Motor neuron (in vitro differentiated cells): ENCODE measurements around the gene RIN2. TPM values are rescaled to one million over a fixed set of nuclear protein-coding genes. Genes with fewer than 3 reads are reported as not detected.
A peak's percentile ranks its signal among the peaks of the same experiment; 100 is the strongest.

ENCODE experiments used
- ATAC-seq, 8 experiments: fragments of 200-7000 bp; cut with Tn5 transposase; replicated peaks in 6 of 8; 2 replicates each; pipeline ENCODE4 v1.8.0; 2021; ENCODE audit warnings: mild to moderate bottlenecking in 8 of 8, moderate library complexity in 8 of 8
- H3K27ac ChIP-seq, 2 donors: fragments of 250-450 bp; sonication (Bioruptor Pico); 2 replicates each; pipeline ENCODE4 v1.9.0; 2021; ENCODE audit warnings: antibody characterized with exemption in 2 of 2, mild to moderate bottlenecking in 2 of 2, moderate library complexity in 1 of 2
- H3K4me1 ChIP-seq, 2 donors: fragments of 250-450 bp; sonication (Bioruptor Pico); replicated peaks in 1 of 2; 2 replicates each; pipeline ENCODE4 v1.6.1; 2021; ENCODE audit warnings: antibody characterized with exemption in 2 of 2, mild to moderate bottlenecking in 2 of 2, moderate library complexity in 1 of 2
- H3K4me3 ChIP-seq, 5 donors: fragments of 250-450 bp; sonication (Bioruptor Pico); 2 replicates each; pipeline ENCODE4 v1.9.0; 2021; ENCODE audit warnings: antibody characterized with exemption in 5 of 5, mild to moderate bottlenecking in 5 of 5, moderate library complexity in 4 of 5
- WGBS, 10 experiments: fragments of 450-650 bp; shearing (Covaris generic); methylation state at CpG; one replicate each; pipeline ENCODE4 v1.0.0; 2022; 5-methylcytosine and 5-hydroxymethylcytosine counted together
- in situ Hi-C, 9 experiments: fragments of 400-800 bp; cut with MboI; loops; one replicate each; pipeline ENCODE4 v1.15.0; 2021; ENCODE audit warnings: low sequenced_read_pairs in 9 of 9, low pct_unique_long_range_greater_than_20kb in 2 of 9; ENCODE audit not compliant: unreplicated experiment in 9 of 9
- total RNA-seq, 8 experiments: library from RNA; unstranded; fragments of 300-600 nt; gene quantifications; 2 replicates each; pipeline versions ENCODE4 v1.2.3 to v1.2.4, GENCODE V29; 2022

The RIN2 gene
- total RNA-seq, 8 experiments from 2014 or later, result 10.4 to 36.6 (median 21.6) TPM

DNA sequence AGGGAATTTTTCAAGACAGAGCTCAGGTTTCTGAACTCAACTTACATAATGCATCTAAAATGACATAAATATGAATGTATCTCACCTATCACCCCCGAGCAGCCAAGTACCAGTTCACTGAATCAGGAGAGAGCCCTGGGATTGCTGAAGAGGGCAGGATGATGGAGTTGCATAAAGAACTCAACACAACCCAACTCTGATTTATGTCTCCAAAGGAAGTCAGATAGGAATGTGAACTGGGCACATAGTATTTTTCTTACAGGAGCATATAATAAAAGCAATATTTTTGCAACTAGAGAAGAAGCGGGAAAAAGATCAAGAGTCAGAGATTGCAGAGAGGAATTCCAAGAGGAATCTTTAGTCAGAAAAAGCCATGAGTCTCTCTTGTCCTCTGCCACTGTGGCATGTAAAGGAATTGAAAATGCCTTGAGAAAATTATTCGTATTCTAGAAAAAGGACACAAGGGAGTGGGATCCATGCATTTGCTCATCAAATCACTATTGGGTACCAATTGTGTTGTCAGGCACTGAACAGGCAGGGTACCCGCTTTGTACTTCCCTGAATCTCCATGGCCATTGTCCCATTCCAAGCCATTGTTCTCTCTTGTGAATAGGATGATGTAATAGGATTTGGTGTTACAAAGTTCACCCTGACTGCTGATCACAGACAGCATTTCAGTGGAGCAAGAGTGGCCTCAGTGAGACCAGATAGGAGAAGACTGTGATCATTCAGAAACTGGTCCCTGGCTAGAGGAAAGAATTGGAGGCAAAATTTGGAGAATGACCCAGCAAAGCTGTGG, 16.3 kb downstream of the RIN2 start:
- ATAC-seq, result peak in 5 of 8 experiments; percentile 69 to 83 (median 80)

DNA sequence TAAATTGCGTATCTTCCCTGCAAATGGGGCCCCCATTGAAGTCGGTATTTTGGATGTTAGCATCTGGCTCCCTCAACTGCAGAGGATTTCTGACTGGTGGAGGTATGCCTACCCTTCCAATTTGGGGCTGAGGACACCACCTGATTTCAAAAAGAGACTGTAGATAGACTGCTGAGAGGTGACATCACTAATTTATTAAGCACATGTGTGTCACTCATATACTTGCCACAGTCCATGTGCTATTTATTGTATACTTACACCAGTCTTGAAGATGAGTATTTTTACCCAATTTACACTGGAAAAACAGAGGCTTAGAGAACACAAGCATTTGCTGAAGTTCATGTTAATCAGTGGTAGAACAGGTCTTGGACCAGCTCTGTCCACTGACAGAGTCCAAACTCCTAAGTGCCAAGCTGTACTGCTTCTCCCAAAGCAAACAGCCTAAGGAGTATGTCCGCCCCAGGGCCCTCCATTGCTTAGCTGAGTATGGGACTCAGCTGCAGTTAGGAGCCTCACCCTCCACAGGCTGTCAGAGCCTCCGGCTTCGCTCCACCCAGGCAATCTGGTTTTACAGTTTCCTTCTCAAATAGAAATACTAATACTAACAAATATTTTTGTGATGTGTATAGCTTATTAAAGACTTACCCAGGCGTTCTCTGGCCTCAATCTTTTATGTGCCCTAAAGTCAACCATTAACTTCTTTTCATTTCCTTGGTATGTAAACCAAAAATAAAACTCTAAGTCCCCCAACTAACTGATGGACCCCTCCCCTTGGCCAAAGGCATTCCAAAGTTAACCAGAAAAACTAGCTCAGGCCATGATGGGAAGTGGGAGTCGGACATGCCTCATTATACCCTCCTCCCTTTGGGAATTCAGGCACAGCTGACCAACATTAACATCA, 17.5 kb downstream of the RIN2 start:
- WGBS, 10 experiments, result 22 to 98% (median 81%) methylated on average over 1 to 6 of the region's 7 CpGs; no CpG with 5 or more reads in 1 of the 10 experiments
- Histone ChIP-seq H3K4me1 (peaks cover 44 to 61% of the 10 kb centered on the region in 2 donors), H3K27ac (no peak overlapping the region), H3K4me3 (no peak overlapping the region)
- peak in 3 of 8 experiments; percentile 65 to 92 (median 72) for ATAC-seq
- in situ Hi-C loops, result loop anchor here in 6 of 9 experiments (25.0 kb wide), 2 partner anchors 212 to 237 kb away; partner anchors contain the start of gene NAA20 (in 2 of the 6)

More for the DNA sequence above, 16.3 kb downstream of the RIN2 start:
- in situ Hi-C loops, result no loop called here
- H3K4me1 ChIP-seq, result peaks cover 49 to 55% of the 10 kb centered on the region in 2 donors
- 29 to 100% (median 67%) methylated on average over 1 to 4 of the region's 4 CpGs for WGBS, 10 experiments
- no peak overlapping the region for H3K4me3 ChIP-seq
- H3K27ac ChIP-seq, result peak overlapping the region; percentile 47 to 58

GRCh38 chr20:19777315-19777714, 19.3 kb downstream of the RIN2 start:
- peaks cover 33 to 51% of the 10 kb centered on the region in 2 donors for H3K4me1 ChIP-seq
- peak in 4 of 8 experiments; percentile 34 to 60 (median 45) for ATAC-seq
- no peak overlapping the region for H3K27ac ChIP-seq
- WGBS, 10 experiments, result 8 to 89% (median 40%) methylated on average over 3 to 6 of the region's 6 CpGs; no CpG with 5 or more reads in 2 of the 10 experiments
- H3K4me3 ChIP-seq, result no peak overlapping the region
- in situ Hi-C loops, result loop anchor here in 6 of 9 experiments (25.0 kb wide), 2 partner anchors 210 to 235 kb away; partner anchors contain the start of gene NAA20 (in 2 of the 6)

DNA sequence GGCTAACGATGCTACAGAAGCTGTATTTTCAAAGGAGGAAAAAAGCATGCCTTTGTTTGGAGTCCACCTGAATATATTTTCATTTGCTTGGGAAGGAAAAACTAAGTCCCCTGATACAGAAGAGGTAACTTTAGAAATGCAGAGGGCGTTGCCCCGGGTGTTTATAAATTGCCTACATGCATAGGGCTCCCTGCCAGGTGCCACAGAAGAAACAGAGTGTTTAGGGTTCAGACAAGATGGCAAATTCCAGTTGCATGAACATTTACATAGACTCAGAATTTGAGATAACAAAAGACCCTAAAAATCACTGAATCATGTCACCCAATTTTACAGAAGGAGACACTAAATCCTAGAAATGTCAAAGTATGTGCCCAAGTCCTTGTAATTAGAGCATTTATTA, 19.9 kb downstream of the RIN2 start:
- 10 to 100% (median 79%) methylated on average over 1 to 3 of the region's 3 CpGs; no CpG with 5 or more reads in 1 of the 10 experiments for WGBS, 10 experiments
- Histone ChIP-seq H3K27ac (no peak overlapping the region), H3K4me3 (no peak overlapping the region), H3K4me1 (peaks cover 33 to 51% of the 10 kb centered on the region in 2 donors)
- in situ Hi-C loops, result loop anchor here in 6 of 9 experiments (25.0 kb wide), 2 partner anchors 209 to 234 kb away; partner anchors contain the start of gene NAA20 (in 2 of the 6)
- ATAC-seq, result peak in 3 of 8 experiments; percentile 7 to 43 (median 36)

GRCh38 chr20:19778404-19778803, 20.3 kb downstream of the RIN2 start:
- H3K4me1 ChIP-seq, result peaks cover 33 to 49% of the 10 kb centered on the region in 2 donors
- no peak overlapping the region for H3K27ac ChIP-seq
- no peak for ATAC-seq
- no peak overlapping the region for H3K4me3 ChIP-seq
- WGBS, 10 experiments, result 17 to 94% (median 61%) methylated on average over 1 to 3 of the region's 3 CpGs; no CpG with 5 or more reads in 4 of the 10 experiments
- in situ Hi-C loops, result loop anchor here in 6 of 9 experiments (25.0 kb wide), 2 partner anchors 209 to 234 kb away; partner anchors contain the start of gene NAA20 (in 2 of the 6)

GRCh38 chr20:19779634-19780033, 21.6 kb downstream of the RIN2 start:
- in situ Hi-C loops, result loop anchor here in 6 of 9 experiments (25.0 kb wide), 2 partner anchors 208 to 233 kb away; partner anchors contain the start of gene NAA20 (in 2 of the 6)

GRCh38 chr20:19780261-19780660, 22.2 kb downstream of the RIN2 start:
- Histone ChIP-seq H3K4me1 (peaks cover 22 to 38% of the 10 kb centered on the region in 2 donors), H3K27ac (no peak overlapping the region), H3K4me3 (no peak overlapping the region)
- in situ Hi-C loops, result loop anchor here in 6 of 9 experiments (25.0 kb wide), 2 partner anchors 207 to 232 kb away; partner anchors contain the start of gene NAA20 (in 2 of the 6)
- WGBS, 10 experiments, result 67 to 100% (median 78%) methylated on average over 1 to 5 of the region's 5 CpGs
- ATAC-seq, result no peak

More at GRCh38 chr20:19779634-19780033, 21.6 kb downstream of the RIN2 start:
- no peak for ATAC-seq
- WGBS, 10 experiments, result 11 to 94% (median 67%) methylated on average over 2 to 5 of the region's 5 CpGs; no CpG with 5 or more reads in 2 of the 10 experiments
- Histone ChIP-seq H3K4me1 (peaks cover 26 to 40% of the 10 kb centered on the region in 2 donors), H3K4me3 (no peak overlapping the region), H3K27ac (no peak overlapping the region)

DNA sequence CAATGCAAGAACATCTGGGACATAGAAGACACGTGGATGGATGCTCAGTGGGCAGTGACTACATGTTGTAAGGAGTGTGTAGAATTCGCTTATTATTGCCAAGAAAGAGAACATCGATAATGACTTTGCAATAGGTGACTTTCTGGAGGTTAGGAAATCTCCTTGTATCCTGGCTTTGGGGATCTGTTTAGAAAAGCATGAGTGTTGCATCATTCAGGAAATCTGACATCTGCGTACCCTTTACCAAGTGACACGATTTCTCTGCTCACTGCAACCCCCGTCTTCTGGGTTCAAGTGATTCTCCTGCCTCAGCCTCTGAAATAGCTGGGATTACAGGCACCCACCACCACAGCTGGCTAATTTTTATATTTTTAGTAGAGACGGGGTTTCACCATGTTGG, 23.2 kb downstream of the RIN2 start:
- no peak overlapping the region for H3K27ac ChIP-seq
- peaks cover 22 to 35% of the 10 kb centered on the region in 2 donors for H3K4me1 ChIP-seq
- no peak for ATAC-seq
- in situ Hi-C loops, result loop anchor here in 6 of 9 experiments (25.0 kb wide), 2 partner anchors 206 to 231 kb away; partner anchors contain the start of gene NAA20 (in 2 of the 6)
- H3K4me3 ChIP-seq, result no peak overlapping the region
- 83 to 100% (median 93%) methylated on average over 1 to 6 of the region's 7 CpGs; no CpG with 5 or more reads in 4 of the 10 experiments for WGBS, 10 experiments

DNA sequence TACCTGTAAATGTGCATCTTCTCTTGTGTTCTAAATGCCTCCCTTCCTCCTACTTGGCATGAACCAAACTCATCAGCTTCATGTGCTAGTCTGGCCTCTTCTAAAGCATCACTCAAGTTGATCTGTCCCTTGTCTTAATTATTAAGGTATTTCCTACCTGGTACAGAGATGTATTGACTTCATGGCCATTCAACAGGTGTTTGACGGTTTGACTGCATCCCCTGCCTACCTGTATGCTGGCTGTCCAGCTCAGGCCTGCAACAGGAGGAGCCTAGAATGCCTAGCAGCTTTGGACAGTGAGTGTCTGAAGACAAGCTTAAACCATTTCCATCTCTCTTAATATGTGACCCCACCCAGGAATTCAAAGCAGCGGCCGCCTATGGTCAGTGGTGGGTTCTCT, 24.6 kb downstream of the RIN2 start:
- Histone ChIP-seq H3K4me1 (peaks cover 11 to 24% of the 10 kb centered on the region in 2 donors), H3K4me3 (no peak overlapping the region), H3K27ac (no peak overlapping the region)
- no peak for ATAC-seq
- in situ Hi-C loops, result loop anchor here in 6 of 9 experiments (25.0 kb wide), 2 partner anchors 205 to 230 kb away; partner anchors contain the start of gene NAA20 (in 2 of the 6)
- 68 to 100% (median 96%) methylated on average over 1 to 3 of the region's 3 CpGs; no CpG with 5 or more reads in 4 of the 10 experiments for WGBS, 10 experiments

DNA sequence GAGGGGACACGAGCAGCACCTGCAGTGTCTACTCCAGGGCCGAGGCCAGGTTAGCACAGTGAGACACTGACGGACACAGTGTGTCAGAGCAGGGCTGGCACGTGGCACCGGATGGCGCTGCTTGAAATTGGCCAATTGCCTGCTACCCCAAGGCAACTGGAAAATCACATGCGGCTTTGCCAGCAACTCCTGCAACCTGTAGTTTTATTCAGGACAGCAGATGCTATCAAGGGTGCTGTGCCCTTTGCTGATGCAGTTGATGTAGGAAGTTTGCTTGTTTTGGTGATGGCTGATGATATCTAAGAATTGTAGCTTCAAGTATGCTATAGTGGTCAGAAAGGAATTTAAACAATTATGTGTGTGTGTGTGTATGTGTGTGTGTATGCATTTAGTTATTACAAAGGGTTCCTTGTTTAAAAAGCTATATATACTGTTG, 25.9 kb downstream of the RIN2 start:
- Histone ChIP-seq H3K4me3 (no peak overlapping the region), H3K27ac (no peak overlapping the region), H3K4me1 (peaks cover 11 to 20% of the 10 kb centered on the region in 2 donors)
- in situ Hi-C loops, result loop anchor here in 6 of 9 experiments (25.0 kb wide), 2 partner anchors 203 to 228 kb away; partner anchors contain the start of gene NAA20 (in 2 of the 6)
- ATAC-seq, result peak in 1 of 8 experiments; percentile 14
- WGBS, 10 experiments, result 83 to 100% methylated on average over 1 of the region's 7 CpGs; no CpG with 5 or more reads in 8 of the 10 experiments

DNA sequence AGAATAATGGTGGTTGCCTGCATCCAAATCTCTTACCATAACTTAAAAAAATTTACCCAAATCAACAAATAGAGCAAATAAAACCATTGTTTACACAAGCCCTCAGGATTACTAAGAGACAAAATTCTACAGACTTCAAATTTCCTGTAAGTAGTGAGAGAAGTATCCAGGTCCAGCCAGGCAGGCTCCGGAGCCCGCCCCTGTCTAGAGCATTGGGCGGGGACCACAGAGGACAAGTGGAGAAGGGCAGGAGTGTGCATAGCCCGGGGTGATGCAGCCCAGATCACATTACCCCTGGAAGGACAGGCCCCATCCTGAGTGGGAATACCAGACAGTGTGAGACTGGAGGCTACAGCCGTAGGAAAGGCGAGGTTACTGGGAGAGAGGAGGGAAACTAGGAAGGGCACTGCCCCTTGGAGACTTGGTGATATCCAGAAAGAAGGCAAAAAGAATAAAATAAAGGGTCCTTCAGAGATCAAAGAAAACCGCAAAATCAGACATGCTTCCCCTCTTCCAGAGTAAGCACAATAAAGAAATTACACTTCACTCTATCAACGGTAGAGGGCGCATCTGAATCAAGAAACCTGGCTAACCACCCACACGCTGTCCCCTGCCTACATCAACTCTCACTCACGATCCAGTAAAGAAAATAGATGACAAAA, 26.6 kb downstream of the RIN2 start:
- H3K4me3 ChIP-seq, result no peak overlapping the region
- 0 to 54% (median 2%) methylated on average over 1 to 11 of the region's 11 CpGs; no CpG with 5 or more reads in 1 of the 10 experiments for WGBS, 10 experiments
- peaks cover 11 to 16% of the 10 kb centered on the region in 2 donors for H3K4me1 ChIP-seq
- H3K27ac ChIP-seq, result no peak overlapping the region
- peak; percentile 88 to 96 (median 92) for ATAC-seq
- in situ Hi-C loops, result loop anchor here in 6 of 9 experiments (25.0 kb wide), 2 partner anchors 203 to 228 kb away; partner anchors contain the start of gene NAA20 (in 2 of the 6)
